GM18508 (cell line): ENCODE results near the gene CAPN2.

Experiments
- ATAC-seq: cut with Tn5 transposase; IDR thresholded peaks from one replicate; pipeline ENCODE4 v1.9.1; 2021; ENCODE audit warnings: moderate number of reproducible peaks; ENCODE audit not compliant: insufficient read depth, unreplicated experiment

The CAPN2 gene

GRCh38 chr1:223755992-223756775 is 43.8 kb downstream of the CAPN2 start:
- no peak for ATAC-seq

- no peak for ATAC-seq
Observed at GRCh38 chr1:223756806-223757700, 44.7 kb downstream of the CAPN2 start.

- ATAC-seq = no peak
Observed at GRCh38 chr1:223758734-223759133, 46.4 kb downstream of the CAPN2 start.

- no peak for ATAC-seq
Observed at GRCh38 chr1:223759273-223759672, 46.9 kb downstream of the CAPN2 start.

- ATAC-seq = no peak
Observed at GRCh38 chr1:223760833-223761232, 48.5 kb downstream of the CAPN2 start.

- ATAC-seq = no peak
Observed at GRCh38 chr1:223761411-223761810, 49.1 kb downstream of the CAPN2 start.

- no peak for ATAC-seq
Observed at GRCh38 chr1:223763251-223763650, 50.9 kb downstream of the CAPN2 start.

GRCh38 chr1:223763881-223764280 is 51.5 kb downstream of the CAPN2 start:
- ATAC-seq = no peak

- ATAC-seq = no peak
Observed at GRCh38 chr1:223765036-223765718, 52.8 kb downstream of the CAPN2 start.

- no peak for ATAC-seq
Observed at GRCh38 chr1:223765719-223766340, 53.5 kb downstream of the CAPN2 start.

- ATAC-seq = no peak
Observed at GRCh38 chr1:223770621-223771315, 58.4 kb downstream of the CAPN2 start.

- ATAC-seq = no peak
Observed at GRCh38 chr1:223771469-223771813, 59.1 kb downstream of the CAPN2 start.

- no peak for ATAC-seq
Observed at GRCh38 chr1:223771814-223772770, 59.8 kb downstream of the CAPN2 start.

GRCh38 chr1:223772771-223773160 is 60.4 kb downstream of the CAPN2 start:
- ATAC-seq = no peak

- ATAC-seq = no peak
Observed at GRCh38 chr1:223774134-223774814, 61.9 kb downstream of the CAPN2 start.

GRCh38 chr1:223775054-223775453 is 62.7 kb downstream of the CAPN2 start:
- ATAC-seq = no peak

- no peak for ATAC-seq
Observed at GRCh38 chr1:223775711-223776074, 63.4 kb downstream of the CAPN2 start.

- no peak for ATAC-seq
Observed at GRCh38 chr1:223776075-223776814, 63.9 kb downstream of the CAPN2 start.
